DMS153 treated with DMSO at 0.1 percent for 48 hours (cell line): ENCODE measurements around the gene NXN.
"Not testable (repeated sequence)": the region's sequence is repeated elsewhere in the genome, so short reads cannot be mapped to it uniquely, and the experiment has no call there.

Experiments used
- DNase-seq: peaks from one replicate; lab custom pipeline; 2025; ENCODE audit not compliant: unreplicated experiment; lab: John Stamatoyannopoulos, UW

NXN gene

DNA sequence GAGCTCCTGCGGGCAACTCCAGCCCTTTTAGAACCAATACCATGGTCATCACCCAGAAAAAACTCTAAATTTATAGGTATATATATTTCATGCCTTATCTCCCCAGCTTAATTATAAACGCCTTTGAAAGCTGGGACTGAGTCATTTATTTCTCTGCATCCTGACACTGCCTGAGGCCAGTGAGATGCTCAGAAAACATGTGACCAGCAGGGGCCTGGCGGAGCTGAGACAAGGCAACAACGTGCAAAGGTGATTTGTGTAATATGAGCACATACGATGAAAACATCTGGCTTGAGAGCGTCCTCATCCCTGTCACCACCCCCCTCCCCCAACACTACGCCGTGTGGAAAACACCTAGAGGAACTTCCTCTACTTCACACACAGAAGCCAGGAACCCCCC lies 22.7 kb downstream of the NXN start:
- no peak for DNase-seq

DNA sequence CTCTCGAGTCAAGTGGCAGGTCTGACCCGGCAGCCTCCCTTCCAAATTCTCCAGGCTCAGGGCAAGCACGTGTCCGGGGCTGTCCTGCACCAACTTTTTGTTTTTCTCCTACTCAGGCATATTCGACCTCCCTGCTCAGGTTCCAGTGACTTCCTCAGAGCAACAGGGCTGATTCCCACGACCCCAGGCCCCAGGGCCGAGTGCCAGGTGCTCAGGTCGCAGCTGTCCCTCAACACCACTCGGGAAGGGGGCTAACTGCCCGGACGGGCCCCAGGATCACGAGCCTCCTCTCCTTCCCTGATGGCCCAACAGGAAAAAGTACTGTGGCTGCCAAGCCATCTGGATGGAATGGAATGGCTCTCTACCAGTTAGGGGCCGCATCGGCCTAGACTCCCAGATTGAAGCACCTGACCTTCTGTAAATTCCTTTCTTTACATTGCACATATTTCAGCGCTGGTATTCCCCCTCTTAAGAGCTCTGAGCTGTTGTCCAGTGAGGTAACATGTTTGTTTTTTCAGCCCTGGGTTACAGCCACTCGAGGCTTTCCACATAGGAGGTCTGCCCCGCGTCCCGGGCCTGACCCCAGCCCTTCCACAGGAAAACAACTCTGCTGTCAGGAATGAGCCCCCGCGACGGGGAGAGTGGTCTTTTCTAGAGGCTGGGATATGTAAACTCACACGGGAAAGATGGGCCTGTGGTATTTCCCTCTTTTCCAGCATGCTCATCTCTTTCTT lies 25.0 kb downstream of the NXN start:
- no peak for DNase-seq

DNA sequence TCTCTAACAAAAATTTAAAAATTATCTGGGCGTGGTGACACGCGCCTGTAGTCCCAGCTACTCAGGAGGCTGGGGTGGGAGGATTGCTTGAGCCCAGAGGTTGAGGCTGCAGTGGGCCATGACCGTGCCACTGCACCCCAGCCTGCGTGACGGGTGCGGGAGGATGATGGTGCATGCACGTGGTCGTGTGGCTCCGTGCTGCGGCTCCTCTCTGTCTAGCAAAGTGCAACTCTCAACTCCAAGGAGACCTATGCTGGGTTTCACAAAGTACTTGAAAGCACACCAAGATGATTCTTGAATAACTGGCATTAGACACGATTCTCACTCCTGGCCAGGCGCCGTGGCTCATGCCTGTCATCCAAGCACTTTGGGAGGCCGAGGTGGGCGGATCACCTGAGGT lies 25.8 kb downstream of the NXN start:
- no peak for DNase-seq

DNA sequence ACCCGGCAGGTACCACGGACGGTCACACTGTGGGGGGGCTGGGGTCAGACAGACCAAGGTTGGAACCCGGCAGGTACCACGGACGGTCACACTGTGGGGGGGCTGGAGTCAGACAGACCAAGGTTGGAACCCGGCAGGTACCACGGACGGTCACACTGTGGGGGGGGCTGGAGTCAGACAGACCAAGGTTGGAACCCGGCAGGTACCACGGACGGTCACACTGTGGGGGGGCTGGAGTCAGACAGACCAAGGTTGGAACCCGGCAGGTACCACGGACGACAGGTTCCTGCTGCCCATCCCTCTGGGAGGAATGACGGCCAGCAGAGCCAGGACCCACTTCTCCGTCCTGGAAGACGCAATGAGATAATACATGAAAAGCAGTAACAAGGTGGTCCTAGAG lies 27.0 kb downstream of the NXN start:
- DNase-seq, result not testable (repeated sequence)

DNA sequence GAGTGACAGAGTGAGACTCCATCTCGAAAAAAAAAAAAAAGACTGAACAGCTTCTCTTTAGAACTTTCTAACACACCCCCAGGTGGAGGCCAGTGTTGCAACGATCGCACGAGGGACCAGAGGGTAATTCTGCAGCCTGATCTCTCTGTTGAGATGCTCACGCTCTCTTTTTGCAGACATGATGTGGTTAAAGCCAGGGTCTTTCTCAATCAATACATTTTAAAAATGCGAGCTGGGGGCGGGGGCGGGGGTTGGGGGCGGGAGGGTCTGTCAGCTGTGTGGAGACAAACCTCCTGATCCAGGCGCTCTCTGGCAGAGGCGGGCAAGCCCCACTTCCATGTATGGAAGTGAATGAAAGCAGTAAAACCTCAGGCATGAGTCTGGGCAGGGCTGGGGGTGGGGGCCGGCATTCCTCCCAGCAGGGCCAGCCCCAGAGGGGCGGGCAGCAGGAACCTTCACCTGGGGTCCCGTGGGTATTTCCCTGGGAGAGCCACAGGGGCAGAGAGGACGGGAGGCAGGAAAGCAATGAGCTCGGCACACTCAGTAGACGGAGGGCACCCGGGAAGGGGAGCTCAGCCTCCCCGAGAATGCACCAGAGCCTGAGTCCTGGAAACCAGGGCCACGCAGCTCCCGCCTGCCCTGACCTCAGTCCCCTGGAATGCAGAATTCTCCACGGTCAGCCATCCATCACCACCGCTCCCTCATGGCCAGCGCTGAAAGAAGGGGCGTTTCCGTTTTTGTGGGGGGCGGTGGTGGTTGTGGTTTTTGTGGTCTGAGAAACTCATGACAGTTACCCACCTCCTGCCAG lies 28.0 kb downstream of the NXN start:
- no peak for DNase-seq

DNA sequence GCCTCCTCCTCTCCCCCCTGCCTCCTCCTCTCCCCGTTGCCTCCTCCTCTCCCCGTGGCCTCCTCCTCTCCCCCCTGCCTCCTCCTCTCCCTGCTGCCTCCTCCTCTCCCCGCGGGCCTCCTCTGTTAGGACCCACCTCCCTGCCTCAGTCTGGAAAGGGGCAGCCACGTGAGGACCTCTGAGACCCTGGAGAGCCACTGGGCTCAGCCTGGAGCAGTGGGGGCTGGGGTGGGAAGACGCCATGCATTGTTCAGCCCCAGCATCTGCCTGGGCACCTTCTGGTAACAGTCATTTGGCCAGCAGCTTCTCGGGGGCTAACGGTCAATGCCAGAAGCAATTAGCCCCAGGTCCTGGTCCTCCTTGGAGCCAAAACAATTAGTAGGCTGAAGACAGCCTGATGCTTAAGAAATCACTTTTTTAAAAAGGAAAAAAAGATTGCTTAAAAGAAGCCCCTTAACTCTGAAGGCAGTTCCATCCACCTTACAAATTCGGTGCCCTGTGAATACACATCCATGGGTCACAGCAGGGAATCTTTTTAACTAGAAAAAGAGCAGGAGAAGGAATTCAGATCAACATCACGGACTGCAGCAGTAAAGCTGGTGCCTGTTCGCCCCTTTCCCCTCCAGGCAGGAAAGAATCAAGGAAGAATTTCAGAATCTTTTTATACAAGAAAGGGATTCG lies 29.8 kb downstream of the NXN start:
- DNase-seq, result no peak

DNA sequence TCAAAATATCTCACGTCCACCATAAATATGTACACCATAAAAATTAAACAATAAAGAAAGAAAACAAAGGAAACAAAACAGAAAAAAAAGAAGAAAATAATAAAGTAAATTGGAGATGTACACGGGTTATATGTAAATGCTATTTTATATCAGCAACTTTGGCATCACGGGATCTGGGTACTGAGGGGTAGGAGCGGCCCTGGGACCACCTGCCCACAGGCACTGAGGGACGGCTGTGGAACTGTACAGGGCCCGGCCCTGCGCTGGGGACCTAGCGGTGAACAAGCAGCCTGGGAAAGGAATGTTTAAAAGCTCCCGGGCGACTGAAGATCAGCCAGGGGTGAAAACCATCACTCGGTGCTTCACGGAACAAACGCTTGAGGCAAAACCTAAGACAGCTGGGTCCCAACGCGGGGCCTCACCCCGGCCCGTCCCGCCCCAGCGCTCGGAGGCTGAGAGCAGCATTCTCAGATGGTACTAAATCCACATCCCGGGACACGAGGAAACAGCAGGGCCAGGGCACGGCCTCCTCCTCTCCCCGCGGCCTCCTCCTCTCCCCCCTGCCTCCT lies 31.2 kb downstream of the NXN start:
- no peak for DNase-seq

DNA sequence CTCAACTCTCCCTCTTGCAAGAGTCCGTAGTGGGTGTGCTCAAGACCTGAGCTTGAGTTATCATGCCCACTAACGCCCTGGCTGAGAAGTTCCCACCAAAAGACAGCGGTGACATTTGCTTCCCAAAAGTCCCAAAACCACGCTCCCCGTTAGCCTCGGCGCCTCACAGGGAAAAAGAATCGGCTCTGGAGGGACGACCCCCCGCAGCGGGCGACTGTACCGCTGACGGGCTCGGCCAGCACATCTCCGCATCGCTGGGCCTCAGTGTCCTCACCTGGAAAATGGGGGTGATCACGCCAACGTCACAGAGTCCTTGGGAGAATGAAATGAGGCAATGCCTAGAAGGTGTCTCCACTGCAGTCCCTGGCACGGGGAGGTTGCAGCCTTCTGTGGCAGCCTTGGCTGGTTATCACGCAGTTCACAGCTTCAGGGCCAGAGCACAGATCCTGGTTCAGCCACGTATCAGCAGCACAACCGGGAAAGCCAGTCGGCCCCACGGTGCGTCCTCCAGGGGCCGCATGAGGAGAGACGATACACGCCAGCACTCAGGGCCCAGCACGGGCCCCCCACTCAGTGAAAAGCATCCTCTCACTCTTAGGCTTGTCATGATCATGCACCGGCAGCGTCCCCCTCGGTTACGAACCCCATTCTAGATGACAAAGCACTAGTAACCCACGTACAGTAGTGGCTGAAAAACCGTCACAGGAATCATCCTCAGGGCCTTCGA lies 32.9 kb downstream of the NXN start:
- no peak for DNase-seq

DNA sequence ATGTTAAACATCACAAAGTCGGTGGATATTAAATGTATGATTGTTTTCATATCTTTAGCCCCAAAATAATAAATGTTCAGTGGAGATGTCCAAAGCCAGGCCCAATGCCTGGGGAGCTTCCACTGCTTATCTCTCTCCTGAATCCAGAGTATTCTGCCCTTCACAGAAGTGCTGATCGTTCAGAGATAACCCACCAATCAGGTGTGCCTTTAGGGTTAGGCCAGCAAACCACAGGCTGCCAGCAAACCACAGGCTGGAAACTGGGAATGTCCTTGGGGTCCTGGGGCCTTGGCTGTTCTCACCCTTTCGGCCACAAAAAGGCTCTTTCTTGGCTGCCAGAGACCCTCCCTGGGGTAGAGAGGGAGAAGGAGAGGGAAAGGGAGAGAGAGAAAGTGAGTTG lies 33.9 kb downstream of the NXN start:
- no peak for DNase-seq

DNA sequence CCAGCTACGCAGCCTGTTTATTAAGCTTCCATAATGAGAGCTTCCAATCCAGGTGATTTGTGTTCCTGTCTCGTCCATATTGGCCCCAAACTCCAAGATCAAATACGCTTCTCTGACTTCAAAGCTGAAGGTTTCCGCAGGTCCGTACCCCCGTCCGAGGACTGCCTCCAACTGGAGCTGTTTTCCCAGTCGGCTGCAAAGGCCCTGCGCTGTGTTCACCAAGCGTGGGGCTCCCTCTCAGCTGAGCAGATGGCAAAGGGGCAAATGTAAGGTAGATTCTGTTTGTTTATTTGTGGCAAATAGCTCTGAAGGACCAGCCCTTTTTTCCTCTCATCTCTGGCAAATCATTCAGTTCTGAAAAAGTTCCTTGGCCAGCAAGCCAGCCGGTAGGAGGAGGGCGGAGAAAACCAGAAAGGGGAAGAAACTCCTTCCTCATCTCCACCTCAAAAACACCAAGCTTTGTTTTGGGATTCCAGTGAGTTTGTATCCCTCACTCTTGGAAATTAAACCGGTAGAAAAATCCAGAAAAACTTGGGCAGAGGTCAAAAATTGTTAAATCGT lies 35.2 kb downstream of the NXN start:
- DNase-seq, result no peak

DNA sequence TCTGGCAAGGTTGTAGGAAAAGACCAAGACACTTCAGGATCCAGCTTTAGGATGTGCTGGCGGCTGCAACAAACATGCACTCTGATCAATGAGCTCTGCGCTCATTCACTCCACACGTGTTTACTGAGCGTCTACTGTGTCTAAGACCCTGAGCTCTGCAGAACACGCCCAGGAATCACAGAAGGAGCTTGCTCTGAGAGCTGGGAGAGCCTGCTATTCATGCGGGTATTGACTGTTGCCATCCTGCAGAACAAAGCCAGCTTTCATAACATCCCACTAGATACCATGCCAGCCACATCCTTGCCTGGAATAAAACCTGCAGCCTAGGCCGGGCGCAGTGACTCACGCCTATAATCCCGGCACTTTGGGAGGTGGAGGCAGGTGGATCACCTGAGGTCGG lies 44.1 kb downstream of the NXN start:
- DNase-seq, result no peak

DNA sequence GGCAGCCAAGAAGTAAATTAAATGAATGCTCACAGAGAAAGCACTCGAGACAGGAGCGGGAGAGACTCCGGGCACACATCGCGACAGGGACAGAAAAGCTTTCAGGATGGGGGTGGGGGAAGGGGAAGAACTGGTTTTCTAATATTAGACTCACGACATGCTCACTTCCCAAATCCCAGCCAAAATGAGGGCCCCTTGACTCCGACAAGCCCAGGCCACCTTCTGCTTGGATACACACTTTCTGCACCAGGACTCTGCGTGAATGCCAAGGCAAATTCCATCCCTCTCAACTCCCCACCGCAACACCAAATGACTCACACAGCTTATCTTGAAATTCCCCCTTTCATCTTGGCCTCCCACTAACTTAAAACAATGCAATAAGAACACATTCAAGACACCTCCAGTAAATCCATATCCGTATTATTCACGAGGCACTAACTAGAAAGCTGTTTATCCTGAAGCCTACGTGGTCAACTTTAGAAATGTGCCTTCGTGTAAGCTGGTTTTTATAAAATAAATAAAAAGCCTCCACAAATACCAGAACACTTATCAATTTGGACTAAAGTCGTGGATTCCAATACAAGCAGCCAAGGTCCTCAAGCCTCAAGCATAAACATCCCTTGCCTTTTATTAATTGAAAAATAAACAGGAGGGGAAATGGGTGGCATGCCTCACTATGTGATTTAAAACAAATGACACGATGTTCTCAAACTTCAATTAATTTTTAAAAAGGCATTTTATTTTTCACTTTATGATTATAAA lies 46.1 kb downstream of the NXN start:
- DNase-seq, result no peak

DNA sequence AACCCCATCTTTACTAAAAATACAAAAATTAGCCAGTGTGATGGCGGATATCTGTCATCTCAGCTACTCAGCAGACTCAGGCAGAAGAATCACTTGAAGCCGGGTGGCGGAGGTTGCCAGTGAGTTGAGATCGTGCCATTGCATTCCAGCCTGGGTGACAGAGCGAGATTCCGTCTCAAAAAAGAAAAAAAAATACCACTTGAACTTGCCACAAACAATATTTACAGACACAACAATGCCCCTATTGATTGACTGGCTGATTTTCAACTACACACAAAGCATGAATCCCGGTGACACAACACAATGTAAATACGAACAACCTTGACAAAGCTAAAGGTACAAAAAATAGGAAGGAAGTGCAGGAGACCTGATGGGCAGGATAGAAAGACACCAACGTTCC lies 49.3 kb downstream of the NXN start:
- no peak for DNase-seq

DNA sequence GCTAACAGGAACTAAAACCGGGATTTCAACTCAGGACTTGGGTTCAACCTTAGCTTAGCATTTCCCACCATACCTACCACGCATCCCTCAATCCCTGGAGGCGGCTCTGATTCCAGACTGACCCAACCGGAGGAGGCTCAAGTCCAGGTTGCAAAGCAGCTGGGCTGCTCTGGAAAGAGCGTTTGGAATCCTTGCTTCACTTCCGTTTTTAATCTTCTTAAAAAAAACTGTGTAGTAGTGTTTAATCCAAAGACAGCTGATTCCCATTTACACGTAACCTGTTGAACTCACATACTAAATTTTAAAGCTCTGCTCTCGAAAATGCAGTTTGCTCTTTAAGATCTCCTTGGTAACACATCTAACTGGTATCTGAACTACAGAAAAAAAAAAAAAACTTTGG lies 50.0 kb downstream of the NXN start:
- no peak for DNase-seq

DNA sequence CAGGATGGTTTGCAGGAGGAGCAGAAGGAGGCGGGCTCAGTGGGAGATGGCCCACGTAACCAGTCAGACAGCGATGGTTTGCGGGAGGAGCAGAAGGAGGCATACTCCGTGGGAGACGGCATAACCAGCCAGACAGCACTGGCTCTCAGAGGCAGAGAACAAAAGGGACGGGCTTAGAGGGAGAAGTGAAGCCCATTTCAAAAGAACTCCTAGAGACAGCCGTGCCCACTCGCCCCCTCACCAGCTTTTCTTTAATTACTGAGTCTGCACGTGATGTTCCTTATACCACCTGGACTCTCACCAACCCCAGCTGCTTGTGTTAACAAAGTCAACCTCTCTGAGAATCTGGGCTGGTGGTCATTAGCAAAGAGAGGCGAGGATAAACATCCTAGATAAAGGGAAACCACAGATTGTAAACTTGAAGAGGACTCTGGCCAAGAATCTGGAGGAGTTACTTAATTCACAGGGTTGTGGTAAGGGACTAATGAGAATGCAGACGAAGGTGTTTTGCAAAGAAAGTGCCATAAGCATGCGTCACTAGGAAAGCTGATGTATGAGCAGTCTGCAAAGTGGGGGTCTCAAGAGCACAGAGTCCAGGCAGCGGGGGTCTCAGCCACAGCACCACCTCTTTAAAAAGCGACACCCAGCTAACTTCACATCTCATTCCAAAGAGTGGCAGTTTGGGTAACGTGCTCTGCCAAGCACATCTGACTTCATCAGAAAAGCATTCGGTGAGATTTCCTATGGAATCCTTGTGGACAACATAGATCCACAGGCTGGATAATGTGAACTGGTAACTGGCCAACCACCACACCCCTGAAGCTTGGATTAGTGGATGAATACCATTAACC lies 51.7 kb downstream of the NXN start:
- DNase-seq, result no peak

DNA sequence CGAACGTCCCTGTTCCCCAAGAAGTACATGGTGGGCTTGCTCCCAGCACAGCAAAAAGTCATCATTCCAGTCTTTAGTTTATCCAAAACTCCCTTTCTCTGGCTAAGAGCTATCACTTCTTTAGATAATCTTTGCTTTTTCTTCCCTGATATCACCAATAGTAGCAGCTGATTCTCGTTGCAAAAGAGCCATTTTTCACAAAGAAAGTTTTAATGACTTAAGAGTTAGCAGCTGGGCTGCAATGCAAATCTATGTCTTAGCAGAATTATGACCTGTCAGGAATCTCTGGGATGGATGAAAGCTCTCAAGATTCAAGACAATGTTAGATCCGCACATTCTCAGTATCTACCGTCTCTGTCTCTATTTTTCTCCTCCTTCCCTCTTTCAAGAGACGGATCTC lies 53.8 kb downstream of the NXN start:
- no peak for DNase-seq

DNA sequence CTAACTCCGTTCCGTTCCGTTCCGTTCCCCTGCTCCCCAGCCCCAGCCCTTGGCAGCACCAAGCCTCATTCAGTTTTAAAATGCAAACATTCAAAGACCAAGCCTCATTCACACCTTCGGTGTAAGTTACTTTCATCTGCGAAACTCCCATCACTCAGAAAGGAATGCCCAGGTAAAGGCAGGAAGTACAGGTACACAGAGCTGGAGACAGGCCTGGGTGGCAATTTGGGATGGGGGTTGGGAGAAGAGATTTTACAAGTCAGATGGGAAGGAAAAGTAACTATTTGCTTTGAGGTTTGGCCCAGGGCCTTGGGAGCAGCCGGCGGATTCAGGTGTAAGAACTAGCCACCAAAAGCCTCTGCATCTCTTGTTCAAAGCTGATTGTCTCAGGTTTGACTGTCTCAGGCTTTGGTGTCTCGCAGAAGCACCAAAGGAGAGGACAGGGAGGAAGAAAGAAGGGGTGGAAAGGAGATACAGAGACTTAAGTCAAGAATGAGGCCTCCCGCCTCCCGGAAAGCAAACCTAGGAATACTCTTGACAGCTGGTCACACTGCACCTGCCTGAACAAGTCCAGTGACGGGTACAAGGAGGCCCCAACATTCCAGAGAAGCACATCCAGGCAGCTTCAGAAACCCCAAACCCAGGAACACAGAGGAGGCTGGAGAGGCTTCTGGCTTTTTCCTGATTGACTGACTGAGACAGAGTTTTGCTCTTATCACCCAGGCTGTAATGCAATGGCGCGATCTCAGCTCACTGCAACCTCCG lies 54.7 kb downstream of the NXN start:
- no peak for DNase-seq

DNA sequence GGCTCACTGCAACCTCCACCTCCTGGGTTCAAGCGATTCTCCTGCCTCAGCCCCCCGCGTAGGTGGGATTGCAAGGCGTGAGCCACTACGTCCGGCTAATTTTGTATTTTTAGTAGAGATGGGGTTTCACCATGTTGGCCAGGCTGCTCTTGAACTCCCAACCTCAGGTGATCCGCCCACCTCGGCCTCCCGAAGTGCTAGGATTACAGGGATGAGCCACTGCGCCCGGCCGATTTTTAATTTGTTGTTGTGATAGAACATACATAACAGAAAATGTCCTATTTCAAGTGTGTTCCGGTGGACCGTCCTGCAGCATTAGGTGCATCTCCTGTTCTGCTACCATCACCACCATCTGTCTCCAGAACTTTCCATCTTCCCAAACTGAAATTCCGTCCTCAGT lies 55.3 kb downstream of the NXN start:
- DNase-seq, result not testable (repeated sequence)
